GM19324 (cell line): ENCODE data around the gene MTERF2.
"Not testable (repeated sequence)": the region's sequence is repeated elsewhere in the genome, so short reads cannot be mapped to it uniquely, and the experiment has no call there.

Source experiments
- ATAC-seq: cut with Tn5 transposase; IDR thresholded peaks from one replicate; pipeline ENCODE4 v1.9.1; 2021; ENCODE audit warnings: mild to moderate bottlenecking, moderate library complexity; ENCODE audit not compliant: unreplicated experiment, low FRiP score

MTERF2 gene, protein sequence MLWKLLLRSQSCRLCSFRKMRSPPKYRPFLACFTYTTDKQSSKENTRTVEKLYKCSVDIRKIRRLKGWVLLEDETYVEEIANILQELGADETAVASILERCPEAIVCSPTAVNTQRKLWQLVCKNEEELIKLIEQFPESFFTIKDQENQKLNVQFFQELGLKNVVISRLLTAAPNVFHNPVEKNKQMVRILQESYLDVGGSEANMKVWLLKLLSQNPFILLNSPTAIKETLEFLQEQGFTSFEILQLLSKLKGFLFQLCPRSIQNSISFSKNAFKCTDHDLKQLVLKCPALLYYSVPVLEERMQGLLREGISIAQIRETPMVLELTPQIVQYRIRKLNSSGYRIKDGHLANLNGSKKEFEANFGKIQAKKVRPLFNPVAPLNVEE

DNA sequence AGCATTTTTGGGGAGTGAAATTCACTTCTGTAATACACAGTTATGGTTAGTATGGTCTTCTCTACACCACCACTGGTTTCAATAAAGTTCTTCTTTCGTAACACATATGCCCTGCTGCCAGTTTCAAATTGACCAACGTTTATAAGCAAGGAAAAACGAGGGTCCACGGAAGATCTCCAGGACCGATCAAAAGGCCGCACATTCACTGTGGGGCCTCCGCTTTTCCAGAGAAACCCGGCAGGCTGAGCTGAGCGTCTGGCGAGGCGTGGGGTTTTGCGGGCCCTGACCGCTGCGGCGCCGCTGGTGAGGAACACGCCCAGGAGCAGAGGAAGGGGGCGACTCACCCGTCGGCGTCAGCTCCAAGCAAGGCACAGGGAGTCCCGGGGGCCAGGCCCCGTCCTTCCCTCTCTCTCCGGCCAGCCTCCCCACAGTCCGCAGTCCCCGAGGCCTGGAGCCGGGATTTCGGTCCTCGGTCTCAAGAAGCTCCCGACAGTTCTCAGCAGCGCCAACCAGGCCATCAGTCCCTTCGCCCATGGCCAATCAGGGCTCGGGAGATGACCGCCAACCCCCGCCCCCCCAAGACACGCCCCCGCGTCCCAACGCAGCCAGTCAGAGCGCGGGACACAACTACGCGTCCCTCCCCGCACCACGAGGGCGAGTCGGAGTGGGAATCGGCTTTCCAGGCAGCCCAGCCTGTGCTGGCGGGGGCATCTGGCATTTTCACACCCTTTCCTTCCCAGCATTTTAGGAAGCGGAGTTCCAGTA lies at the start of gene MTERF2:
Gene MTERF2, minus strand, starts transcription at position 522 of the 765 bp plus-strand sequence. CDS start 8,432 bp downstream, outside the sequence.
- ATAC-seq = peak; percentile 95

DNA sequence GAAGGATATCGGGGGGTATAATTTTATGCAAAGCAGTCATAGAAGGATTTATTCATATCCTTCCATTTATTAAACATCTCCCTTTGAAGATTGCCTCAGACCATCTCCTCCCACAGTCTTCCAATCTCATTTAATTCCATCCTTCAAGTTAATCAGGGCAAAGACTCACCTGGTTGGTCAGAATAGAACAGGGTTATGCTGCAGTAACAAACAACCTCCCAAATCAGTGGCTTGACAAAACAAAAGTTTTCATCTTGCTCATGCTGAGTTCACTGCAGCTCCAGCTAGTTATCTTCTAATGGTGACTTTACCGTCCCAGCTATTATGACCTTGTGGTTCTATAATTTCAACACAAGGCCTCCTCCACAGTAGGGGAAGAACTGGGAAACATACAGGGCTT lies 48.8 kb upstream of the MTERF2 start:
- ATAC-seq = no peak

DNA sequence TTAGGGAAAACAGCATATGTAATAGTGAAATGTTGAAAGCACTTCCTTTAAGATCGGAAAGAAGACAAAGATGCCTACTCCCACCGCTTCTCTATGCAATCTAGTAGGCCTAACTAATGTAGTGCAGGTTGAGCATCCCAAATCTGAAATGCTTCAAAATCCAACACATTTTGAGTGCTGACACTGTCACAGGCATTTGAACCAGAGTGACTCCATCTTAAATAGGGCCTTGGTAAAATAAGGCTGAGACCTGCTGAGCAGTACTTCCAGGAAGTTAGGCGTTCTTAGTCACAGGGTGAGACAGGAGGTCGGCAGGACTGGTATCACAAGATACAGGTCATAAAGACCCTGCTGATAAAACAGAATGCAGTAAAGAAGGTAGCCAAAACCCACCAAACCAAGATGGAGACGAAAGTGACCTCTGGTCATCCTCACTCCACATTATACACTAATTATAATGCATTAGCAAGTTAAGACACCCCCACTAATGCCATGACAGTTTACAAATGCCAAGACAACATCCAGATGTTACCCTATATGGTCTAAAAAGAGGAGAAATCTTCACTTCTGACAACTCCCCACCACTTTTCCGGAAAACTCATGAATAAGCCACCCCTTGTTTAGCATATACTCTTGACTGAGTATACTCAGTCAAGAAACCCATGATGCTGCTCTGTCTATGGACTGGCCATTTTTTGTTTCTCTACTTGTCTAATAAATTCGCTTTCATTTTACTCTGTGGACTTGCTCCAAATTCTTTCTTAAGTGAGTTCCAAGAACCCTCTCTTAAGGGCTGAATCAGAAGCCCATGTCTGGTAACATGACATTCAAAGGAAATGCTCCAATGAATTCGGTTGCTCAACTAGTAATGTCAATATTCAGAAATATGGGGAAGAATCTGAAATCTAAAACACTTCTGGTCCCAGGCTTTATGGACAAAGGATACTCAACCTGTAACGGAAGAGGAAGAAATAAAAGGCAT lies 47.1 kb upstream of the MTERF2 start:
- ATAC-seq = no peak

DNA sequence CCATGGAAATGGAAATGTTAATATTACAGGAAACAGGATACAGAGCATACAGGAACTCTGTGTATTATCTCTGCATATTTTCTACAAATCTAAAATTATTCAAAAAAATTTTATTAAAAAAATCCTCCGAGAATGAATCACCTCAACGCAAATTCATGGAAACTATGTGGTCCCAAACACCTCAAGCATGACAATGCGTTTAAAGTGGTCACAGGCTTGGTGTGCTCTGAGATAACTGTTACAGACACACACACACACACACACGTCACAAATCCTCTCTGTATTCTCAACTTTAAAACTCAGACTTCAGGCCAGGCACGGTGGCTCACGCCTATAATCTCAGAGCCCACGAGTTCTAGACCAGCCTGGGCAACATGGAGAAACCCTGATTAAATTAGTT lies 45.3 kb upstream of the MTERF2 start:
- ATAC-seq = no peak

DNA sequence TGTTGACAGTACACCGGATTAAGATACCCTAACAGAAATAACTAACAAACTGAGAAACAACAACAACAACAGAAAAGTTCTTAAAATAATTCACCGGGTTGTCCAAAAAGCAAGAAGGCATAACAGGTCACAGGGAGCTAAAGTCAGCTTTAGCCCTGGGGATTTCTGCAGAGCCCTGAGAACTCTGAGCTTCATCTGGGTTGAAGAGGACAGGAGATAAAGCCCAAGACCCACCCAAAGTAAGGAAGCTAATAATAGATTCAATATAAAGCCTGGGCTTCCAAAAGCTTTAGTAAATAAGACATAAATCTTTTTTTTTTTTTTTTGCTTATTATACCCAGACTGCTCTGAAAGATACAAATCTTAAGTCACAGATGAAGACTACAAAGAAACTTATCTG lies 44.1 kb upstream of the MTERF2 start:
- ATAC-seq = no peak

DNA sequence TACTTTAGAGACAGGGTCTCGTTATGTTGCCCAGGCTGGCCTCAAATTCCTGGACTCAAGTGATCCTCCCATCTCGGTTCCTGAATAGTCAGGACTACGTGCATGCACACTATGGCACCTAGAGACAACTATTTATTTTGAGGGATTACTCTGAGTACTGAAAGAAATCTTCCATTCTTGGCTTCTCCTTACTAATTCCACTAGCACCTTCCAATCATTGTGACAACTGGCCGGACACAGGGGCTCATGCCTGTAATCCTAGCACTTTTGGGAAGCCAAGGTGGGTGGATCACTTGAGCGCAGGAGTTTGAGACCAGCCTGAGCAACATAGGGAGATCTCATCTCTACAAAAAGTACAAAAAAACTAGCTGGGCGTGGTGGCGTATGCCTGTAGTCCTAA lies 42.1 kb upstream of the MTERF2 start:
- no peak for ATAC-seq

DNA sequence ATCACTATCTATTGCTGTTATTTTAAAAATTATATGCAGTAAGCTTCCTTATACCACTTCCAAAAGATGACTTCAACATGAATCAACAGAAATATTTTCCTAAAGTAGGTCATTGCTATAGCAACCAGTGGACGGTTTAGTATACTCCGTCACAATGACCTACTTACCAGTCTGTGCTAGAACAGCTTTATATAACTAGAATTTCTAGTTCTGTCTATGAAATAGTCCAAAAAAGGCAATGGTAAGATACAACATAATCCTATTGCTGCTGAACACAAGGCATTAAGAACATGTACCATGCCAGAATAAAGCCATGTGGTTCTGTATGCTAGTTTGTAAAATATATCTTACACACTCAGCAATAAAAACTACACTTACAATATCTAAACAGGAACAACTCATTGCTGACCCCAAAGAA lies 40.7 kb upstream of the MTERF2 start:
- no peak for ATAC-seq

DNA sequence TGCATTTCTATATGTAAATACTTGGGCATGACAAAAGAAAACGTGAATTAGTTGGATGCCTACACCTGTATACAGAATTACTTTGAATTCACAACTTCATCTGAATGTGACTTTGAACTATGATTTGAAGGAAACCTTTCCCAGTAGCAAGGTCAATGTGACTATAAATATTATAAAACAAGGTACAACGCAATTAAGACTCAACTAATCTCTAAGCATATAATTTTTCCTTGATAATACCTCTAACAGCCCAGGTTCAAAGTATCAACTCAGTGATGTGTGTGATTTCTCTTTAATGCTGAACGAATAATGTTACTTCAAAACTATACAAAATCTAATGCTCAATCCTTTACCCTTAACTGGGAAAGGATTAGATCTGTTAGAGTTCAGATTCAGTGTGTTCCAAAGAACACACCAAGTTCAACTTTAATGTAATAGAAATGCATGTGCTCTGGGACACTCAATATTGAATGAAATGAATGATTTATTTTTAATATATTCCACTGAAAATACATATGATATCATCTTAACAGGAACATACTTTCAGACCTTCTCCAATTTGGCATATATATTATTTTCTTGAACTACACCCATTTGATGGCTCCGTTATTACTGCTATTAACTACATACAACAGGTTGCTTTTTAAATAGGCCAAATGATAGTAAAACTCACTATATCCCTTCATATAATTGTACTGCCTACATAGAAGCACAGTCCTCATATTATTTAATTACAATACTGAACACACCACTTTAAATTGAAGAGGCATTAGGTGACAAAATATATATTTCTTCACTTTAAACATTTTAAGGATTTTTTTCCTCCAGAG lies 40.1 kb upstream of the MTERF2 start:
- no peak for ATAC-seq

DNA sequence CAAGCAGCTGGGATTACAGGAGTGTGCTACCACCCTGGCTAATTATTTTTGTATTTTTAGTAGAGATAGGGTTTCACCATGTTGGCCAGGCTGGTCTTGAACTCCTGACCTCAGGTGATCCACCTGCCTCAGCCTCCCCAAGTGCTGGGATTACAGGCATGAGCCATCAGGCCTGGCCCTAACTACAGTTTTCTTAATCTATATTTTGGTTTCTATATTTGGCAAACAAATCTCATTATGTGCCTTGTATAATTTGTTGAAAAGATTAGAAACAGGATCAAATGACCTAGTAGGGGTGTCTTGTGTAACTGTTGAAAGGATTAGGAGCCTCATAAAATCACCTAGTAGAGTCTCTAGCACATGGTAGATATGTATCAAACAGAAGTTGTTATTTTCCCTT lies 39.4 kb upstream of the MTERF2 start:
- not testable (repeated sequence) for ATAC-seq

DNA sequence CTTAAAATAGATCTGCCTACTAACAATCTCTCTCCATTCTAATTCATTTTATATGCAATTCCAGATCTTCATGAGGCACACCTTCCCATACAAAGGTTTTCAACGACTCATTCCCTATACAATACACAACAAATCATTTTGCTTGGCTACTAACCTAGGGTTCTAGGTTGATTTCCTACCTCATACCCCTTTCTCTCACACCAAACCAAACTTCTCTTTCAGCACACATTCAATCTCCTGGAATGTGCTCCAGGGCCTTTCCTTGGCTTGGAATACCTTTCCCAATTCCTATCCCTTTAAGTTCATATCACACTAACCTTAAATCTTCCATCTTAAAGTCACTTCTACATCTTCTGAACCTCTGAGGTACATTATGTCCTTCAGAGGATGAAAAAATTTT lies 38.7 kb upstream of the MTERF2 start:
- ATAC-seq = no peak

DNA sequence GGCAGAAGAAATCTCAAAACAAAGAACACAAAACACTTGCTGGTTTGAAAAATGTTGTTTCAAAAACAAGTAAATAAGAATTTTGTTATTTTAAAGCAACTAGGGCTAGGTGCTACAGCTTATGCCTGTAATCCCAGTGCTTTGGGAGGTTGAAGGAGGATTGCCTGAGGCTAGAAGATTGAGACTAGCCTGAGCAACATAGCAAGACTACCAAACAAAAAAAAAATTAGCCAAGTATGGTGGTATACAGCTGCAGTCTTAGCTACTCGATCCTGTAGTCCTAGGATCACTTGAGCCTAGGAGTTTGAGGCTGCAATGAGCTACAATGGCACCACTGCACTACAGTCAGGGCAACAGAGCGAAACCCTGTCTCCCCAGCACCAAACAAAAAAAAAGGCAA lies 32.6 kb upstream of the MTERF2 start:
- ATAC-seq = no peak

DNA sequence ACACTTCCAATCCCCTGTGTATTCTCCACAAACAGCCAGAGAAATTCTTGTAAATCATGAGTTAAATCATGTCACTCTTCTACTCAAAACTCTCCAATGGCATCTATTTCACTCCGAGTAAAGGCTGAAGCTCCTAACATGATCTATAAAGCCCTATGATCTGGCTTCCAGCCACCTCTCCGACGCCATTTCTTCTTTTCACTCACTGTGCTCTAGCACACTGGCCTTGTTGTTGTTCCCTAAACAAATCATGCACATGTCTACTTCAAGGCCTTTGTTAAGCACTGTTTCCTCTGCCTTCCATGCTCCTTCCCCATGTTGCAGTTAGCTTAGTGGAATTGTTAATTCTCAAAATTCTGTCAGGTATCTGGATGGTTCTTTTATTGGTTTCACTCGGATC lies 30.1 kb upstream of the MTERF2 start:
- ATAC-seq = no peak

DNA sequence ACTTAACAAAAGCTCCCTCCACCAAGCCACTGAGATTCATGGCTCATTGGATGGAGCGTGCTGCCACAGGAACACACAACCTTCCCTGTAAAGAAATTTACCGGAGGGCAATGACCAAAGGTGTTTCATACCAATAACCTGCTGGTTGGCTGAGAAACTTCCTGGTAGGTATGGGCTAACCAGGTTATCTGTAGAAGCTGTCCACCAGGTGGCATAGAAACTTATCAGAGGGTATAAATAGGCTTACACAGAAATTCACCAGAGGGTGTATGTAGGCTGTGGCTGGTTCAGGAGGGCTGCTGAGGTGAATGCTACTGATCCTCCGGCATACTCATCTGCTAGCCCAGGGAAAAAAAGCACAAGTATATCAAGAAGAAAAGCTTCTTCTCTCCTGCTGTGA lies 27.1 kb upstream of the MTERF2 start:
- no peak for ATAC-seq

DNA sequence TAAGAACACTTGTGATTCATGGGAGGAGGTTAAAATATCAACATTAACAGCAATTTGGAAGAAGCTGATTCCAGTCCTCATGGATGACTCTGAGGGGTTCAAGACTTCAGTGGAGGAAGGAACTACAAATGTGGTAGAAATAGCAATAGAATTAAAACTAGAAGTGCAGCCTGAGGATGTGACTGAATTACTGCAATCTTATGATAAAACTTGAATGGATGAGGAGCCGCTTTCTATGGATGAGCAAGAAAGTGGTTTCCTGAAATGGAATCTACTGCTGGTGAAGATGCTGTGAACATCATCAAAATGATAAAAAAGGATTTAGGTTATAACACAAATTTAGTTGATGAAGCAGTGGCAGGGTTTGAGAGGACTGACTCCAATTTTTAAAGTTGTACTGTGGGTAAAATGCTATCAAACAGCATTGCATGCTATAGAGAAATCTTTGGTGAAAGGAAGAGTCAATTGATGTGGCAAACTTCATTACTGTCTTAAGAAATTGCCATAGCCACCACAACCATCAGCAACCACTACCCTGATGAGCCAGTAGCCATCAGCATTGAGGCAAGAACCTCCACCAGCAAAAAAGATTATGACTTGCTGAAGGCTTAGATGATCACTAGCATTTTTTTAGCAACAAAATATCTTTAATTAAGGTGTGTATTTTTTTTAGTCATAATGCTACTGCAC lies 25.9 kb upstream of the MTERF2 start:
- ATAC-seq = no peak

DNA sequence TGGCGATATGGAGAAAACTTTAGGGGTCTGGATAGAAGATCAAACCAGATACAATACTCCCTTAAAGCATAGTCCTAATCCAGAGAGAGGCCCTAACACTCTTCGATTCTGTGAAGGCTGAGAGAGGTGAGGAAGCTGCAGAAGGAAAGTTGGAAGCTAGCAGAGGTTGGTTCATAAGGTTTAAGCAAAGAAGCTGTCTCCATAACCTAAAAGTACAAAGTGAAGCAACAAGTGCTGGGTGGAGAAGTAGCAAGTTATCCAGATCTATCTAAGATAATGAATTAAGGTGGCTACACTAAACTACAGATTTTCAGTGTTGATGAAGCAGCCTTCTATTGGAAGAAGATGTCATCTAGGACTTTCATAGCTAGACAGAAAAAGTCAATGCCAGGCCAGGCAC lies 24.6 kb upstream of the MTERF2 start:
- ATAC-seq = no peak

DNA sequence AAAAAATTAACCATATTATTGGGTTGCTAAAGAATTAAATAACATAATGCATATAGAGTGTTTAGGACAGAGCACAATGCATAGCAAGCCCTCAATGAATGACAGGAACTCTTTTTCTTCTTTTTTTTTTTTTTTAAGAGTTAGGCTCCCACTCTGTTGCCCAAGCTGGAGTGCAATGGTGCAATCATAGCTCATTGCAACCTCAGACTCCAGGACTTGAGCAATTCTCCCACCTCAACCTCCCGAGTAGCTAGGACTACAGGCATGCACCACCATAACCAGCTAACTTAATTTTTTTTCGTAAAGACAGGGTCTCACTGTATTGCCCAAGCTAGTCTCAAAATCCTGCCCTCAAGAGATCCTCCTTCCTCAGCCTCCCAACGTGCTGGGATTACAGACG lies 20.5 kb upstream of the MTERF2 start:
- ATAC-seq = no peak

DNA sequence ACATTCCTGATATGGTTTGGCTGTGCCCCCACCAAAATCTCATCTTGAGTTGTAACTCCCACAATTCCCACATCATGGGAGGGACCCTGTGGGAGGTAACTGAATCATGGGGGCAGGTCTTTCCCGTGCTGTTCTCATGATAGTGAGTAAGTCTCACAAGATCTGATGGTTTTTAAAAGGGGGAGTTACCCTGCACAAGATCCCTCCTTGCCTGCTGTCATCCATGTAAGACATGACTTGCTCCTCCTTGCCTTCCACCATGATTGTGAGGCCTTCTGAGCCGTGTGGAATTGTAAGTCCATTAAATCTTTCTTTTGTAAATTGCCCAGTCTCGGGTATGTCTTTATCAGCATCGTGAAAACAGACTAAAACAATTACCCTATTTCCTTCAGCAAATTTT lies 15.7 kb upstream of the MTERF2 start:
- ATAC-seq = not testable (repeated sequence)

DNA sequence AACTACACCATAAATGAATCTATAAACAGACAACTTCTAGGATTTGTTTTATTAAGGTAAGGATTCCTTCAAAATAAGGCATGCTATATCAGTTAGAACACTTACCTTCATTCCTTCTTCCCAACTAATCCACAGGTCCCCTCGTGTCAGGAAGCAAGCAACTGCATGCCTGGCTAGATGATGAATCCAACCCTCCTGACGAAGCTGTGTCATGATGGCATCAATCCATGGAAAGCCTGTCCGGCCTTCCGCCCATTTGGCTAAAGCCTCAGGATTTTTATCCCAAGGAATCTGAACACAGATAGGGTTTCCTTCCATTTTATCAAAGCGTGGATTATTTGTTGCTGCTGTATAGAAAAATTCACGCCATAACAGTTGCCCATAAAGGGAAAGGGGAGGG lies 12.5 kb upstream of the MTERF2 start:
- no peak for ATAC-seq

DNA sequence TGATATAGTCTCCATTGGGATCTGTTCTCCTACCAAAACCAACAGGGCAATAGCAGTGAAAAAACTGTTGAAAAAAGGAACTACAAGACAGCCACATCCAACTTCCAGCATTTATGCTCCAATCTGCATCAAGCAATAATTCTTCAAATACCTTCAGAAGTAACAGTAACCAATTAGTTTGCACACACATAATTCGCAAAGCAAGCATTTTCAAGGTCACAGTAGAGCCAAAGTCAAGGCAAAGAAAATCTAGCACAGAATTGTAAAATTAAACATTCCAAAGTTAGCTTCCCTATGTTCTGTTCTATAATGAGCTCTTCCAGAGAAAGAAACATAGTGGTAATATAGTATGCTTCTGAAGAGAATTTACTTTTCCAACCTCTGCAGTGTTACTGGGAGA lies 11.0 kb upstream of the MTERF2 start:
- ATAC-seq = no peak
